GM23338 (cell line): ENCODE results near the gene FBN3. TPM values are rescaled to one million over a fixed set of nuclear protein-coding genes. Genes with fewer than 3 reads are reported as not detected.

Source experiments
- ATAC-seq: fragments of 200-7000 bp; cut with Tn5 transposase; 3 replicates; pipeline ENCODE4 v1.9.1; 2020
- DNase-seq: peaks from one replicate; pipeline ENCODE4 v3.0.0-alpha.2; 2015; ENCODE audit warnings: low spot score
- H2AFZ ChIP-seq: fragments of 200-600 bp; sonication (generic); 2 replicates; pipeline ENCODE4 v1.8.0; 2016; ENCODE audit warnings: antibody characterized with exemption, mild to moderate bottlenecking, moderate library complexity
- H3F3A ChIP-seq: fragments of 200-600 bp; sonication (generic); replicated peaks from 2 replicates; pipeline ENCODE4 v1.8.0; 2017; ENCODE audit warnings: antibody characterized with exemption, mixed run types, low read depth
- H3K27ac ChIP-seq: fragments of 200-600 bp; sonication (generic); 2 replicates; pipeline ENCODE4 v1.6.1; 2016; ENCODE audit warnings: low read depth
- H3K27me3 ChIP-seq: fragments of 200-600 bp; sonication (generic); 2 replicates; pipeline ENCODE4 v1.8.0; 2016; ENCODE audit warnings: mild to moderate bottlenecking, mixed run types, moderate library complexity; ENCODE audit not compliant: insufficient read depth
- H3K36me3 ChIP-seq: fragments of 200-600 bp; sonication (generic); 2 replicates; pipeline ENCODE4 v1.8.0; 2016; ENCODE audit warnings: mild to moderate bottlenecking; ENCODE audit not compliant: insufficient read depth
- H3K4me1 ChIP-seq: fragments of 200-600 bp; sonication (generic); 2 replicates; pipeline ENCODE4 v1.8.0; 2016; ENCODE audit warnings: mild to moderate bottlenecking, moderate library complexity; ENCODE audit not compliant: insufficient read depth
- H3K4me2 ChIP-seq: fragments of 200-600 bp; sonication (generic); 2 replicates; pipeline ENCODE4 v1.7.1; 2017; ENCODE audit warnings: mixed run types
- H3K4me3 ChIP-seq: fragments of 200-600 bp; sonication (generic); 2 replicates; pipeline ENCODE4 v1.6.1; 2016; ENCODE audit warnings: mixed run types
- H3K79me2 ChIP-seq: fragments of 200-600 bp; sonication (generic); replicated peaks from 2 replicates; pipeline ENCODE4 v1.8.0; 2017; ENCODE audit warnings: mild to moderate bottlenecking; ENCODE audit not compliant: insufficient read depth
- H3K9me2 ChIP-seq: fragments of 200-600 bp; sonication (generic); 2 replicates; pipeline ENCODE4 v1.8.0; 2017; ENCODE audit not compliant: insufficient read depth
- H4K20me1 ChIP-seq: fragments of 200-600 bp; sonication (generic); replicated peaks from 2 replicates; pipeline ENCODE4 v1.8.0; 2017; ENCODE audit warnings: mild to moderate bottlenecking; ENCODE audit not compliant: insufficient read depth
- H3K27ac Mint-ChIP-seq: 2 replicates; pipeline ENCODE4 v1.8.0; 2020; ENCODE audit warnings: inconsistent platforms, mild to moderate bottlenecking, moderate library complexity, mixed read lengths
- H3K27me3 Mint-ChIP-seq: 3 replicates; pipeline ENCODE4 v1.8.0; 2022; ENCODE audit warnings: low read depth, mild to moderate bottlenecking, moderate library complexity, mixed read lengths, inconsistent platforms; ENCODE audit not compliant: insufficient read depth, poor library complexity
- H3K36me3 Mint-ChIP-seq: 3 replicates; pipeline ENCODE4 v1.8.0; 2021; ENCODE audit warnings: low read depth, mild to moderate bottlenecking, inconsistent platforms, moderate library complexity, mixed read lengths
- H3K4me1 Mint-ChIP-seq: 3 replicates; pipeline ENCODE4 v1.8.0; 2020; ENCODE audit warnings: mild to moderate bottlenecking, inconsistent platforms, mixed read lengths
- H3K4me3 Mint-ChIP-seq: 3 replicates; pipeline ENCODE4 v1.8.0; 2021; ENCODE audit warnings: moderate library complexity, mild to moderate bottlenecking, inconsistent platforms, mixed read lengths
- H3K9me3 Mint-ChIP-seq: 3 replicates; pipeline ENCODE4 v1.8.0; 2020; ENCODE audit warnings: moderate library complexity, mild to moderate bottlenecking, inconsistent platforms, mixed read lengths
- CREB1 ChIP-seq: fragments of 250-450 bp; sonication (Bioruptor Pico); IDR thresholded peaks from 2 replicates; pipeline ENCODE4 v1.5.0; 2020; ENCODE audit warnings: low read depth, mild to moderate bottlenecking, moderate library complexity
- CTCF ChIP-seq, 2 experiments: fragments of 200-600 bp in 1 of 2; sonication (generic) in 1 of 2; conservative IDR thresholded peaks; 2 replicates each; pipeline versions ENCODE4 v1.5.1 to v1.6.1; 2016 to 2017; ENCODE audit warnings: antibody characterized with exemption in 2 of 2, low read depth in 2 of 2, mild to moderate bottlenecking in 2 of 2, moderate library complexity in 1 of 2
- ETS1 ChIP-seq: IDR thresholded peaks from 2 replicates; pipeline ENCODE4 v1.6.1; 2016; ENCODE audit warnings: antibody characterized with exemption
- EZH2 ChIP-seq: fragments of 200-600 bp; sonication (generic); IDR thresholded peaks from one replicate; pipeline ENCODE4 v1.8.0; 2017; ENCODE audit warnings: antibody characterized with exemption, mild to moderate bottlenecking, low read depth; ENCODE audit not compliant: unreplicated experiment
- EZH2phosphoT487 ChIP-seq: fragments of 200-600 bp; sonication (generic); IDR thresholded peaks from one replicate; pipeline ENCODE4 v1.8.1; 2018; ENCODE audit warnings: antibody characterized with exemption; ENCODE audit not compliant: unreplicated experiment
- JUNB ChIP-seq: IDR thresholded peaks from one replicate; pipeline ENCODE4 v1.6.1; 2016; ENCODE audit warnings: antibody characterized with exemption; ENCODE audit not compliant: unreplicated experiment
- NANOG ChIP-seq: IDR thresholded peaks from 2 replicates; pipeline ENCODE4 v1.6.1; 2016; ENCODE audit warnings: antibody characterized with exemption, borderline replicate concordance
- POLR2AphosphoS5 ChIP-seq: IDR thresholded peaks from 2 replicates; pipeline ENCODE4 v1.6.1; 2016; ENCODE audit warnings: antibody characterized with exemption, low read depth
- REST ChIP-seq: IDR thresholded peaks from one replicate; pipeline ENCODE4 v1.6.1; 2018; ENCODE audit warnings: antibody characterized with exemption; ENCODE audit not compliant: unreplicated experiment
- STAT1 ChIP-seq: IDR thresholded peaks from one replicate; pipeline ENCODE4 v1.6.1; 2016; ENCODE audit warnings: antibody characterized with exemption; ENCODE audit not compliant: unreplicated experiment
- ZNF114 ChIP-seq: fragments of 250-450 bp; sonication (Bioruptor Pico); IDR thresholded peaks from 2 replicates; pipeline ENCODE4 v1.5.0; 2020; ENCODE audit warnings: mild to moderate bottlenecking, moderate library complexity
- ZNF331 ChIP-seq: fragments of 250-450 bp; sonication (Bioruptor Pico); IDR thresholded peaks from 2 replicates; pipeline ENCODE4 v1.5.0; 2020; ENCODE audit warnings: low read depth, mild to moderate bottlenecking, moderate library complexity
- ZNF462 ChIP-seq: fragments of 250-450 bp; sonication (Bioruptor Pico); IDR thresholded peaks from 2 replicates; pipeline ENCODE4 v1.5.0; 2020; ENCODE audit warnings: mild to moderate bottlenecking, moderate library complexity
- polyA plus RNA-seq: library from polyadenylated mRNA; unstranded; fragments of >200 nt; fragmentation: Nextera tagmentation; extraction: Ambion mirVana; gene quantifications from 2 replicates; pipeline ENCODE4 v1.2.1, GENCODE V29; 2016
- total RNA-seq: library from RNA; depleted of rRNA; stranded (reverse); fragments of >200 nt; shearing (Covaris generic); gene quantifications from 2 replicates; pipeline ENCODE4 v1.2.3, GENCODE V29; 2014

Gene FBN3
- total and polyA plus RNA-seq, 2 experiments from 2014 or later, result 8.5 to 54.5 TPM

- Histone ChIP-seq H3K79me2 (no peaks in the 10 kb centered on the region), H3K27ac (no peak overlapping the region), H3F3A (0 out of 2 replicates have a peak, but pooled peaks cover 2% of the 10 kb centered on the region), H3K4me2 (no peak overlapping the region), H3K4me3 (no peak overlapping the region), H3K9me2 (0 out of 2 replicates have a peak, but pooled peaks cover 5% of the 10 kb centered on the region), H3K4me1 (no peaks in the 10 kb centered on the region), H4K20me1 (no peaks in the 10 kb centered on the region), H3K27me3 (no peaks in the 10 kb centered on the region), H2AFZ (no peak overlapping the region), H3K36me3 (peaks cover 12% of the 10 kb centered on the region; the same call in 1 of the 2 replicates)
- TF ChIP-seq EZH2, result no peak
- TF ChIP-seq EZH2phosphoT487, result no peak
- no peak for TF ChIP-seq JUNB
- TF ChIP-seq ZNF462, result no peak
- no peak for TF ChIP-seq ZNF114 (CRISPR knock-in tag)
- no peak for TF ChIP-seq ZNF331 (CRISPR knock-in tag)
- no peak for TF ChIP-seq STAT1
- TF ChIP-seq POLR2AphosphoS5, result no peak
- no peak for TF ChIP-seq REST
- TF ChIP-seq ETS1, result no peak
- TF ChIP-seq NANOG, result no peak
- TF ChIP-seq CREB1, result no peak
- TF ChIP-seq CTCF (conservative IDR thresholded peaks at IDR 0.05; ENCODE audit: low read depth in 2 of 2), result no peak
- Mint-ChIP-seq H3K4me1 (peaks cover 4% of the 10 kb centered on the region), H3K36me3 (peaks cover 52% of the 10 kb centered on the region), H3K27me3 (peaks cover 5% of the 10 kb centered on the region), H3K9me3 (no peaks in the 10 kb centered on the region), H3K27ac (no peak overlapping the region), H3K4me3 (no peak overlapping the region)
- ATAC-seq (no peak), DNase-seq (no peak)
Measured at GRCh38 chr19:8107301-8107903, 42.0 kb downstream of the FBN3 start.
